WTC11 (cell line): ENCODE results near the gene GPA33.

Experiments
- CREM ChIP-seq: sonication (generic); formaldehyde crosslinking; IDR thresholded peaks from 2 replicates; pipeline ENCODE4 v1.8.1; 2022; ENCODE audit warnings: mild to moderate bottlenecking, missing genetic modification reagents, moderate library complexity
- CTCF ChIP-seq: fragments of 200-600 bp; IDR thresholded peaks from 2 replicates; pipeline ENCODE4 v1.8.0; 2022; ENCODE audit warnings: antibody characterized with exemption
- GTF2I ChIP-seq: fragments of 250-450 bp; sonication (Bioruptor Pico); conservative IDR thresholded peaks from 2 replicates; pipeline ENCODE4 v1.4.0; 2021; ENCODE audit warnings: mild to moderate bottlenecking
- IRF1 ChIP-seq: sonication (generic); formaldehyde crosslinking; IDR thresholded peaks from 2 replicates; pipeline ENCODE4 v1.8.0; 2023; ENCODE audit warnings: missing genetic modification reagents
- SMAD4 ChIP-seq: sonication (generic); formaldehyde crosslinking; IDR thresholded peaks from 2 replicates; pipeline ENCODE4 v1.8.0; 2022; ENCODE audit warnings: mild to moderate bottlenecking, missing genetic modification reagents
- SP1 ChIP-seq: sonication (generic); formaldehyde crosslinking; conservative IDR thresholded peaks from 2 replicates; pipeline ENCODE4 v1.8.1; 2022; ENCODE audit warnings: missing genetic modification reagents
- TCF7 ChIP-seq: sonication (generic); formaldehyde crosslinking; IDR thresholded peaks from 2 replicates; pipeline ENCODE4 v1.8.0; 2022; ENCODE audit warnings: mild to moderate bottlenecking, low read depth, missing genetic modification reagents, moderate library complexity

GRCh38 chr1:167068761-167069160 is 21.4 kb downstream of the GPA33 start:
- no peak for TF ChIP-seq CTCF
- no peak for TF ChIP-seq CREM
- TF ChIP-seq SP1: no peak
- no peak for TF ChIP-seq IRF1
- no peak for TF ChIP-seq TCF7 (CRISPR knock-in tag)
- TF ChIP-seq GTF2I (CRISPR knock-in tag): no peak
- TF ChIP-seq SMAD4 (CRISPR knock-in tag): no peak
